CD14-positive monocyte (primary cell): ENCODE results near the gene JAML. TPM values are rescaled to one million over a fixed set of nuclear protein-coding genes. Genes with fewer than 3 reads are reported as not detected.
A peak's percentile ranks its signal among the peaks of the same experiment; 100 is the strongest.

Source experiments
- DNase-seq, 3 donors: peaks; one replicate each; pipeline ENCODE4 v3.0.0-alpha.2; 2011 to 2022
- H2AFZ ChIP-seq: 2 replicates; pipeline ENCODE4 v1.6.0; 2012; ENCODE audit warnings: mild to moderate bottlenecking, low read depth, low read length, inconsistent platforms; ENCODE audit not compliant: insufficient read depth, poor library complexity, severe bottlenecking
- H3K27ac ChIP-seq, 2 donors: 1 replicate in 1 of 2; 2 replicates in 1 of 2; pipeline ENCODE4 v1.5.1; 2012 to 2013; ENCODE audit warnings: low read length in 2 of 2, control low read depth in 1 of 2, inconsistent platforms in 1 of 2, low read depth in 1 of 2, mild to moderate bottlenecking in 1 of 2
- H3K27me3 ChIP-seq, 2 donors: one replicate each; pipeline versions ENCODE4 v1.6.0 to v1.6.1; 2011 to 2013; ENCODE audit warnings: low read length in 2 of 2; ENCODE audit not compliant: control insufficient read depth in 2 of 2, insufficient read depth in 2 of 2
- H3K36me3 ChIP-seq, 2 donors: replicated peaks in 1 of 2; 1 replicate in 1 of 2; 2 replicates in 1 of 2; pipeline versions ENCODE4 v1.5.1 to v1.6.1; 2012 to 2013; ENCODE audit warnings: low read length in 2 of 2, control low read depth in 1 of 2, inconsistent platforms in 1 of 2, mild to moderate bottlenecking in 1 of 2; ENCODE audit not compliant: insufficient read depth in 2 of 2, control insufficient read depth in 1 of 2
- H3K4me1 ChIP-seq, 2 donors: 1 replicate in 1 of 2; 2 replicates in 1 of 2; pipeline versions ENCODE4 v1.5.1 to v1.6.1; 2012 to 2013; ENCODE audit warnings: low read length in 2 of 2, control low read depth in 1 of 2, inconsistent platforms in 1 of 2, mild to moderate bottlenecking in 1 of 2, moderate library complexity in 1 of 2; ENCODE audit not compliant: insufficient read depth in 2 of 2, control insufficient read depth in 1 of 2
- H3K4me2 ChIP-seq: replicated peaks from 2 replicates; pipeline ENCODE3; 2012; ENCODE audit warnings: low read length, moderate library complexity, mild to moderate bottlenecking; ENCODE audit not compliant: poor library complexity, severe bottlenecking; ENCODE audit errors: extremely low read depth
- H3K4me3 ChIP-seq, 3 experiments: fragments of 200-600 bp in 1 of 3; sonication (generic) in 1 of 3; replicated peaks in 1 of 3; 1 replicate in 2 of 3; 2 replicates in 1 of 3; pipeline ENCODE4 v1.5.1; 2011 to 2013; ENCODE audit warnings: low read length in 3 of 3, mild to moderate bottlenecking in 3 of 3, control low read depth in 2 of 3, low read depth in 2 of 3, inconsistent platforms in 1 of 3, moderate library complexity in 1 of 3
- H3K79me2 ChIP-seq: 2 replicates; pipeline ENCODE4 v1.6.0; 2012; ENCODE audit warnings: mild to moderate bottlenecking, control low read depth, inconsistent platforms, low read length, moderate library complexity; ENCODE audit not compliant: insufficient read depth
- H3K9ac ChIP-seq: 2 replicates; pipeline ENCODE4 v1.6.0; 2017; ENCODE audit warnings: low read length, mild to moderate bottlenecking; ENCODE audit not compliant: insufficient read depth, poor library complexity, severe bottlenecking
- H3K9me3 ChIP-seq, 2 donors: replicated peaks in 1 of 2; 1 replicate in 1 of 2; 2 replicates in 1 of 2; pipeline versions ENCODE4 v1.5.1 to v1.6.1; 2012 to 2013; ENCODE audit warnings: low read length in 2 of 2, control low read depth in 1 of 2; ENCODE audit not compliant: control insufficient read depth in 1 of 2, insufficient read depth in 1 of 2
- H4K20me1 ChIP-seq: 2 replicates; pipeline ENCODE4 v1.6.0; 2012; ENCODE audit warnings: mild to moderate bottlenecking, low read length, control low read depth, moderate library complexity; ENCODE audit not compliant: insufficient read depth
- H3K27ac Mint-ChIP-seq, 7 donors: one replicate each; pipeline ENCODE4 v1.8.0; 2020; ENCODE audit warnings: mild to moderate bottlenecking in 7 of 7, mixed read lengths in 7 of 7, moderate library complexity in 6 of 7, inconsistent platforms in 2 of 7
- H3K27me3 Mint-ChIP-seq, 3 donors: one replicate each; pipeline ENCODE4 v1.8.0; 2021 to 2022; ENCODE audit warnings: low read depth in 3 of 3, mild to moderate bottlenecking in 3 of 3, mixed read lengths in 3 of 3, moderate library complexity in 3 of 3, inconsistent platforms in 1 of 3
- H3K36me3 Mint-ChIP-seq, 2 donors: one replicate each; pipeline ENCODE4 v1.8.0; 2020; ENCODE audit warnings: mixed read lengths in 2 of 2, inconsistent platforms in 1 of 2, mild to moderate bottlenecking in 1 of 2
- H3K4me1 Mint-ChIP-seq: one replicate; pipeline ENCODE4 v1.8.0; 2020; ENCODE audit warnings: mild to moderate bottlenecking, mixed read lengths
- H3K4me3 Mint-ChIP-seq, 2 donors: one replicate each; pipeline ENCODE4 v1.8.0; 2020; ENCODE audit warnings: mild to moderate bottlenecking in 2 of 2, mixed read lengths in 2 of 2, moderate library complexity in 1 of 2
- H3K9me3 Mint-ChIP-seq, 7 donors: one replicate each; pipeline ENCODE4 v1.8.0; 2020 to 2022; ENCODE audit warnings: mixed read lengths in 7 of 7, mild to moderate bottlenecking in 6 of 7, moderate library complexity in 6 of 7, inconsistent platforms in 2 of 7
- CTCF ChIP-seq: fragments of 200-600 bp; IDR thresholded peaks from one replicate; pipeline ENCODE4 v1.8.0; 2022; ENCODE audit warnings: antibody characterized with exemption, mild to moderate bottlenecking
- WGBS: methylation state at CpG from one replicate; pipeline ENCODE4 v1.1.5; 2013; ENCODE audit warnings: missing lambda C conversion rate; ENCODE audit not compliant: insufficient coverage; 5-methylcytosine and 5-hydroxymethylcytosine counted together
- intact Hi-C, 2 donors: fragments of 100-400 bp; cut with micrococcal nuclease; formaldehyde crosslinking; loops; one replicate each; pipeline versions ENCODE4 v1.15.0 to v1.15.1; 2023
- polyA plus RNA-seq, 3 donors: library from polyadenylated mRNA; depleted of rRNA in 1 of 3; unstranded in 2 of 3; stranded (reverse) in 1 of 3; fragments of 300-500 nt in 2 of 3; fragments of >200 nt in 1 of 3; fragmentation: Illumina TruSeq in 2 of 3; gene quantifications; 1 replicate in 2 of 3; 2 replicates in 1 of 3; pipeline ENCODE4 v1.2.3, GENCODE V29; 2012 to 2021

JAML gene
- polyA plus RNA-seq, 3 donors = 316 to 968 (median 748) TPM

DNA sequence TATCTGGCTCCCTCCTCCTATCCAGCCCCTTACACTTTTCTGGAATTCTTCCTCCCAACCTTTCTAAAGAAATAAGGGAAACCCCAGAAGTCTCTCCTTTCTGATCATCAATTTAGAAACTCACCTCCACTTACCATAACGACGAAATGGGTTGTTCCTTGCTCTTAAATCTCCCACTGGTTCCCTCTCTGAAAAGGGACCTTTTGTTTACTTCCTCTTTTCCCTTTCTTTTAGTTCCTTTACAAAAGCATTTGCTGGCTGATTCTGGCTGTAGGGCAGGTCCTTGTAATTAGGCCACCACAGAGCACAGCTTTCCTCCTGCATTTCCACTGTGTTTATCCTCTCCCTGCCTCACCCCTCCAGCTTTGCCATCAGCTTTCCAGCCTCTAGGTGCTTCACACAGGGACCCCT is 12.0 kb downstream of the JAML start:
- TF ChIP-seq CTCF = no peak
- Histone ChIP-seq H3K4me3 (peak overlapping the region in 1 of 3 experiments; percentile 82), H4K20me1 (no peaks in the 10 kb centered on the region), H3K9me3 (no peaks in the 10 kb centered on the region), H3K9ac (no peak overlapping the region), H3K36me3 (peaks cover 45 to 48% of the 10 kb centered on the region in 2 donors), H2AFZ (no peak overlapping the region), H3K4me1 (peaks cover 89 to 97% of the 10 kb centered on the region in 2 donors), H3K27ac (peak overlapping the region; percentile 51 to 82), H3K79me2 (peaks cover 84% of the 10 kb centered on the region), H3K27me3 (no peaks in the 10 kb centered on the region), H3K4me2 (peak overlapping the region; percentile 78)
- H3K4me1 Mint-ChIP-seq = peaks cover 94% of the 10 kb centered on the region
- 0% methylated on average over 2 of the region's 2 CpGs for WGBS
- H3K9me3 Mint-ChIP-seq = peaks cover 0 to 4% (median 0%) of the 10 kb centered on the region in 7 donors
- intact Hi-C loops = loop anchor here (5.0 to 10.0 kb wide), 3 partner anchors 40 to 68 kb away; partner anchors contain the start of genes MPZL2 (in 1 of the 2) and MPZL3 (in 1 of the 2)
- H3K36me3 Mint-ChIP-seq = peaks cover 63 to 77% of the 10 kb centered on the region in 2 donors
- DNase-seq = peak in 2 of 3 donors; percentile 58 to 66
- H3K27ac Mint-ChIP-seq = peak overlapping the region; percentile 88 to 95 (median 95)
- H3K27me3 Mint-ChIP-seq = peaks cover 0 to 2% (median 1%) of the 10 kb centered on the region in 3 donors
- H3K4me3 Mint-ChIP-seq = peak overlapping the region; percentile 50 to 79

- peaks cover 93% of the 10 kb centered on the region for H3K4me1 Mint-ChIP-seq
- peaks cover 89 to 97% of the 10 kb centered on the region in 2 donors for H3K4me1 ChIP-seq
- peak overlapping the region in 1 of 2 donors; percentile 55 for H3K4me3 Mint-ChIP-seq
- no peaks in the 10 kb centered on the region for H3K9me3 ChIP-seq
- peaks cover 0 to 2% (median 1%) of the 10 kb centered on the region in 3 donors for H3K27me3 Mint-ChIP-seq
- WGBS = 53% methylated on average over 6 of the region's 7 CpGs
- peak overlapping the region in 1 of 2 donors; percentile 82 for H3K27ac ChIP-seq
- H3K9me3 Mint-ChIP-seq = peaks cover 0 to 4% (median 0%) of the 10 kb centered on the region in 7 donors
- H2AFZ ChIP-seq = no peak overlapping the region
- intact Hi-C loops = loop anchor here (5.0 to 10.0 kb wide), 3 partner anchors 40 to 67 kb away; partner anchors contain the start of genes MPZL2 (in 1 of the 2) and MPZL3 (in 1 of the 2)
- H3K4me2 ChIP-seq = peak overlapping the region; percentile 78
- H3K36me3 Mint-ChIP-seq = peaks cover 61 to 76% of the 10 kb centered on the region in 2 donors
- no peaks in the 10 kb centered on the region for H4K20me1 ChIP-seq
- H3K36me3 ChIP-seq = peaks cover 49 to 53% of the 10 kb centered on the region in 2 donors
- no peak for DNase-seq
- no peaks in the 10 kb centered on the region for H3K27me3 ChIP-seq
- peak overlapping the region in 1 of 3 experiments; percentile 82 for H3K4me3 ChIP-seq
- H3K79me2 ChIP-seq = peaks cover 84% of the 10 kb centered on the region
- peak overlapping the region; percentile 88 to 95 (median 95) for H3K27ac Mint-ChIP-seq
- no peak overlapping the region for H3K9ac ChIP-seq
- no peak for TF ChIP-seq CTCF
Observed at GRCh38 chr11:118212131-118212725, 12.6 kb downstream of the JAML start.
